CD8-positive, alpha-beta memory T cell (primary cell): ENCODE measurements around the gene GMEB2. TPM values are rescaled to one million over a fixed set of nuclear protein-coding genes. Genes with fewer than 3 reads are reported as not detected.

Source experiments
- CTCF ChIA-PET: fragments of 350-600 bp; sonication (Branson Sonifier 250); formaldehyde crosslinking; loops from one replicate; lab custom pipeline; 2021; ENCODE audit warnings: antibody characterized with exemption; lab: Charles Lee
- POLR2A ChIA-PET: fragments of 350-600 bp; sonication (Branson Sonifier 250); formaldehyde crosslinking; loops from one replicate; lab custom pipeline; 2021; ENCODE audit warnings: antibody characterized with exemption; lab: Charles Lee
- DNase-seq, 5 donors: peaks; one replicate each; pipeline versions ENCODE4 v3.0.0 to v3.0.0-alpha.2; 2020 to 2022; ENCODE audit warnings: mixed read lengths in 1 of 5
- H3K27ac ChIP-seq: one replicate; pipeline ENCODE4 v1.7.0; 2013; ENCODE audit warnings: low read depth, mild to moderate bottlenecking, low read length, moderate library complexity
- H3K27me3 ChIP-seq: 2 replicates; pipeline ENCODE4 v1.7.0; 2013; ENCODE audit warnings: low read length, mild to moderate bottlenecking; ENCODE audit not compliant: insufficient read depth, poor library complexity, severe bottlenecking
- H3K36me3 ChIP-seq: 2 replicates; pipeline ENCODE4 v1.7.0; 2013; ENCODE audit warnings: mild to moderate bottlenecking, low read length, moderate library complexity; ENCODE audit not compliant: insufficient read depth
- H3K4me1 ChIP-seq: 2 replicates; pipeline ENCODE4 v1.7.0; 2013; ENCODE audit warnings: mild to moderate bottlenecking, low read length, moderate library complexity; ENCODE audit not compliant: insufficient read depth
- H3K4me3 ChIP-seq: 2 replicates; pipeline ENCODE4 v1.7.0; 2013; ENCODE audit warnings: mild to moderate bottlenecking, low read length
- H3K9me3 ChIP-seq: 2 replicates; pipeline ENCODE4 v1.7.0; 2013; ENCODE audit warnings: mild to moderate bottlenecking, low read length
- H3K27ac Mint-ChIP-seq, 8 donors: one replicate each; pipeline ENCODE4 v1.8.0; 2020 to 2021; ENCODE audit warnings: mixed read lengths in 8 of 8, mild to moderate bottlenecking in 6 of 8, inconsistent platforms in 3 of 8, moderate library complexity in 3 of 8
- H3K27me3 Mint-ChIP-seq, 2 donors: one replicate each; pipeline ENCODE4 v1.8.0; 2020 to 2021; ENCODE audit warnings: mixed read lengths in 2 of 2, mild to moderate bottlenecking in 1 of 2, moderate library complexity in 1 of 2
- H3K36me3 Mint-ChIP-seq, 3 donors: one replicate each; pipeline ENCODE4 v1.8.0; 2020 to 2021; ENCODE audit warnings: mixed read lengths in 3 of 3, inconsistent platforms in 1 of 3, mild to moderate bottlenecking in 1 of 3
- H3K4me1 Mint-ChIP-seq, 3 donors: one replicate each; pipeline ENCODE4 v1.8.0; 2020 to 2021; ENCODE audit warnings: mixed read lengths in 3 of 3, inconsistent platforms in 1 of 3, mild to moderate bottlenecking in 1 of 3
- H3K4me3 Mint-ChIP-seq, 7 donors: one replicate each; pipeline ENCODE4 v1.8.0; 2020 to 2021; ENCODE audit warnings: mixed read lengths in 7 of 7, mild to moderate bottlenecking in 6 of 7, moderate library complexity in 4 of 7, inconsistent platforms in 2 of 7
- H3K9me3 Mint-ChIP-seq, 5 donors: one replicate each; pipeline ENCODE4 v1.8.0; 2020 to 2022; ENCODE audit warnings: mixed read lengths in 5 of 5, mild to moderate bottlenecking in 3 of 5, moderate library complexity in 2 of 5, inconsistent platforms in 1 of 5
- polyA plus RNA-seq: library from polyadenylated mRNA; unstranded; fragments of 300-500 nt; fragmentation: Illumina TruSeq; gene quantifications from one replicate; pipeline ENCODE4 v1.2.3, GENCODE V29; 2021
- total RNA-seq, 2 experiments: library from RNA; stranded (reverse); gene quantifications; one replicate each; pipeline ENCODE4 v1.2.3, GENCODE V29; 2021

Gene GMEB2
- total and polyA plus RNA-seq, 3 experiments from 2014 or later, result 14.3 to 15.5 (median 14.8) TPM

- Histone ChIP-seq H3K27ac (no peak overlapping the region), H3K4me1 (peaks cover 13% of the 10 kb centered on the region), H3K9me3 (no peaks in the 10 kb centered on the region), H3K27me3 (no peaks in the 10 kb centered on the region), H3K4me3 (no peak overlapping the region), H3K36me3 (peaks cover 18% of the 10 kb centered on the region)
- CTCF ChIA-PET, result no interaction called here
- no peak overlapping the region for H3K27ac Mint-ChIP-seq
- POLR2A ChIA-PET, result interaction anchor here (1.2 kb wide), 1 partner anchor 54 kb away, joined by 3 read pairs; no protein-coding TSS in a partner anchor
- peaks cover 4 to 47% (median 7%) of the 10 kb centered on the region in 3 donors for H3K36me3 Mint-ChIP-seq
- H3K27me3 Mint-ChIP-seq, result no peaks in the 10 kb centered on the region
- H3K4me3 Mint-ChIP-seq, result no peak overlapping the region
- H3K9me3 Mint-ChIP-seq, result no peaks in the 10 kb centered on the region
- DNase-seq, result peak in 1 of 5 donors; percentile 50
- no peaks in the 10 kb centered on the region for H3K4me1 Mint-ChIP-seq
Observed at GRCh38 chr20:63587776-63588591, 38.9 kb downstream of the GMEB2 start.

- no peaks in the 10 kb centered on the region for H3K9me3 ChIP-seq
- no peak overlapping the region for H3K4me3 Mint-ChIP-seq
- no peak overlapping the region for H3K27ac ChIP-seq
- H3K27me3 ChIP-seq, result no peaks in the 10 kb centered on the region
- no peak overlapping the region for H3K4me3 ChIP-seq
- H3K27me3 Mint-ChIP-seq, result no peaks in the 10 kb centered on the region
- DNase-seq, result peak in 1 of 5 donors; percentile 20
- H3K4me1 ChIP-seq, result peaks cover 13% of the 10 kb centered on the region
- H3K27ac Mint-ChIP-seq, result no peak overlapping the region
- H3K36me3 Mint-ChIP-seq, result peaks cover 4 to 41% (median 7%) of the 10 kb centered on the region in 3 donors
- CTCF ChIA-PET, result no interaction called here
- peaks cover 11% of the 10 kb centered on the region for H3K36me3 ChIP-seq
- no peaks in the 10 kb centered on the region for H3K4me1 Mint-ChIP-seq
- POLR2A ChIA-PET, result no interaction called here
- no peaks in the 10 kb centered on the region for H3K9me3 Mint-ChIP-seq
Observed at GRCh38 chr20:63587256-63587655, 39.6 kb downstream of the GMEB2 start.

- Histone ChIP-seq H3K4me1 (peaks cover 13% of the 10 kb centered on the region), H3K27ac (no peak overlapping the region), H3K9me3 (no peaks in the 10 kb centered on the region), H3K27me3 (no peaks in the 10 kb centered on the region), H3K4me3 (no peak overlapping the region), H3K36me3 (peaks cover 9% of the 10 kb centered on the region)
- POLR2A ChIA-PET, result no interaction called here
- H3K4me1 Mint-ChIP-seq, result no peaks in the 10 kb centered on the region
- H3K9me3 Mint-ChIP-seq, result no peaks in the 10 kb centered on the region
- no peaks in the 10 kb centered on the region for H3K27me3 Mint-ChIP-seq
- DNase-seq, result no peak
- peaks cover 4 to 36% (median 7%) of the 10 kb centered on the region in 3 donors for H3K36me3 Mint-ChIP-seq
- CTCF ChIA-PET, result no interaction called here
- no peak overlapping the region for H3K4me3 Mint-ChIP-seq
- no peak overlapping the region for H3K27ac Mint-ChIP-seq
Observed at GRCh38 chr20:63586797-63587196, 40.1 kb downstream of the GMEB2 start.

GRCh38 chr20:63585616-63586565, 41.0 kb downstream of the GMEB2 start:
- no peaks in the 10 kb centered on the region for H3K9me3 ChIP-seq
- Mint-ChIP-seq H3K27ac (no peak overlapping the region), H3K27me3 (no peaks in the 10 kb centered on the region), H3K9me3 (no peaks in the 10 kb centered on the region), H3K36me3 (peaks cover 1 to 28% (median 4%) of the 10 kb centered on the region in 3 donors), H3K4me1 (peaks cover 0 to 1% (median 0%) of the 10 kb centered on the region in 3 donors), H3K4me3 (no peak overlapping the region)
- DNase-seq, result no peak
- no peak overlapping the region for H3K27ac ChIP-seq
- H3K4me1 ChIP-seq, result peaks cover 16% of the 10 kb centered on the region
- no peaks in the 10 kb centered on the region for H3K27me3 ChIP-seq
- CTCF ChIA-PET, result no interaction called here
- POLR2A ChIA-PET, result no interaction called here
- no peak overlapping the region for H3K4me3 ChIP-seq
- H3K36me3 ChIP-seq, result peaks cover 6% of the 10 kb centered on the region

- H3K27me3 ChIP-seq, result no peaks in the 10 kb centered on the region
- Mint-ChIP-seq H3K9me3 (no peaks in the 10 kb centered on the region), H3K4me3 (no peak overlapping the region), H3K27me3 (no peaks in the 10 kb centered on the region), H3K36me3 (peaks cover 0 to 4% (median 2%) of the 10 kb centered on the region in 3 donors), H3K4me1 (peaks cover 0 to 5% (median 0%) of the 10 kb centered on the region in 3 donors), H3K27ac (peak overlapping the region in 1 of 8 donors; percentile 51)
- ChIA-PET CTCF (interaction anchor here (0.9 to 1.7 kb wide), 8 partner anchors 20 to 398 kb away, joined by 3 to 7 read pairs (median 3); partner anchors contain the start of genes PRPF6, PTK6 and STMN3), POLR2A (no interaction called here)
- DNase-seq, result no peak
- H3K9me3 ChIP-seq, result no peaks in the 10 kb centered on the region
- no peak overlapping the region for H3K27ac ChIP-seq
- no peaks in the 10 kb centered on the region for H3K36me3 ChIP-seq
- H3K4me3 ChIP-seq, result no peak overlapping the region
- peaks cover 12% of the 10 kb centered on the region for H3K4me1 ChIP-seq
Observed at GRCh38 chr20:63582382-63583063, 44.4 kb downstream of the GMEB2 start.

- Mint-ChIP-seq H3K4me3 (peak overlapping the region in 1 of 7 donors; percentile 4), H3K27me3 (peaks cover 0 to 4% of the 10 kb centered on the region in 2 donors), H3K36me3 (no peaks in the 10 kb centered on the region), H3K4me1 (peaks cover 1 to 5% (median 4%) of the 10 kb centered on the region in 3 donors), H3K27ac (no peak overlapping the region), H3K9me3 (no peaks in the 10 kb centered on the region)
- no peaks in the 10 kb centered on the region for H3K36me3 ChIP-seq
- no peak overlapping the region for H3K27ac ChIP-seq
- ChIA-PET CTCF (interaction anchor here (1.0 to 1.7 kb wide), 9 partner anchors 8 to 477 kb away, joined by 3 to 8 read pairs (median 4); partner anchors contain the start of genes PTK6, RTEL1 and STMN3), POLR2A (interaction anchor here (0.5 to 0.6 kb wide), 2 partner anchors 29 to 139 kb away, joined by 3 to 4 read pairs; no protein-coding TSS in a partner anchor)
- peaks cover 8% of the 10 kb centered on the region for H3K4me1 ChIP-seq
- no peak overlapping the region for H3K4me3 ChIP-seq
- no peaks in the 10 kb centered on the region for H3K9me3 ChIP-seq
- peak; percentile 47 to 85 (median 66) for DNase-seq
- H3K27me3 ChIP-seq, result no peaks in the 10 kb centered on the region
Observed at GRCh38 chr20:63580796-63581461, 46.0 kb downstream of the GMEB2 start.
